HEK293 (cell line): ENCODE data around the gene DGKB.

ENCODE experiments used
- CTCF ChIA-PET: fragments of 350-600 bp; formaldehyde crosslinking; extraction: SDS; loops from one replicate; lab custom pipeline; 2021; ENCODE audit warnings: antibody characterized with exemption; lab: Yijun Ruan, JAX
- POLR2A ChIA-PET: fragments of 300-600 bp; formaldehyde crosslinking; extraction: SDS; loops from one replicate; lab custom pipeline; 2020; ENCODE audit warnings: antibody characterized with exemption, inconsistent platforms; lab: Yijun Ruan, JAX
- H3K27ac ChIP-seq: fragments of 200-500 bp; sonication (Bioruptor generic); 2 replicates; pipeline ENCODE4 v1.5.1; 2014; ENCODE audit warnings: low read depth, low read length, control low read depth, inconsistent platforms; ENCODE audit errors: extremely low read depth
- H3K36me3 ChIP-seq, 2 experiments: fragments of 200-500 bp in 1 of 2; sonication (Bioruptor generic) in 1 of 2; 1 replicate in 1 of 2; 2 replicates in 1 of 2; pipeline ENCODE4 v1.5.1; 2014 to 2017; ENCODE audit warnings: inconsistent platforms in 2 of 2, low read length in 2 of 2; ENCODE audit not compliant: control insufficient read depth in 2 of 2, insufficient read depth in 1 of 2
- H3K4me1 ChIP-seq: fragments of 200-500 bp; sonication (Bioruptor generic); 2 replicates; pipeline ENCODE4 v1.5.1; 2014; ENCODE audit warnings: mild to moderate bottlenecking, low read length, inconsistent platforms; ENCODE audit not compliant: control insufficient read depth, insufficient read depth
- H3K4me3 ChIP-seq: 2 replicates; pipeline ENCODE4 v1.5.1; 2011; ENCODE audit warnings: low read depth, mild to moderate bottlenecking, control low read depth, low read length, moderate library complexity
- H3K9me3 ChIP-seq: fragments of 200-500 bp; sonication (Bioruptor generic); 2 replicates; pipeline ENCODE4 v1.5.1; 2014; ENCODE audit warnings: low read depth, low read length, inconsistent platforms; ENCODE audit not compliant: control insufficient read depth, insufficient read depth
- CTCF ChIP-seq: fragments of 450-650 bp; formaldehyde crosslinking; IDR thresholded peaks from 2 replicates; pipeline ENCODE4 v1.5.1; 2016; ENCODE audit warnings: missing biosample characterization, missing genetic modification characterization
- KLF17 ChIP-seq: fragments of 450-650 bp; formaldehyde crosslinking; IDR thresholded peaks from 2 replicates; pipeline ENCODE4 v1.5.1; 2016; ENCODE audit warnings: missing biosample characterization, missing genetic modification characterization
- MZF1 ChIP-seq: fragments of 450-650 bp; formaldehyde crosslinking; IDR thresholded peaks from 2 replicates; pipeline ENCODE4 v1.5.1; 2017; ENCODE audit warnings: missing biosample characterization, missing genetic modification characterization, borderline replicate concordance
- YY1 ChIP-seq: fragments of 450-650 bp; formaldehyde crosslinking; IDR thresholded peaks from 2 replicates; pipeline ENCODE4 v1.5.1; 2018; ENCODE audit warnings: missing biosample characterization, missing genetic modification characterization
- ZBTB10 ChIP-seq: fragments of 450-650 bp; formaldehyde crosslinking; IDR thresholded peaks from 2 replicates; pipeline ENCODE4 v1.5.1; 2016; ENCODE audit warnings: missing biosample characterization, missing genetic modification characterization
- ZNF112 ChIP-seq: fragments of 450-650 bp; formaldehyde crosslinking; IDR thresholded peaks from 2 replicates; pipeline ENCODE4 v1.5.0; 2017; ENCODE audit warnings: missing biosample characterization, missing genetic modification characterization
- ZNF132 ChIP-seq: fragments of 450-650 bp; formaldehyde crosslinking; IDR thresholded peaks from 2 replicates; pipeline ENCODE4 v1.5.1; 2017; ENCODE audit warnings: missing biosample characterization, missing genetic modification characterization, borderline replicate concordance
- ZNF169 ChIP-seq: fragments of 450-650 bp; formaldehyde crosslinking; IDR thresholded peaks from 2 replicates; pipeline ENCODE4 v1.5.1; 2016; ENCODE audit warnings: missing biosample characterization, missing genetic modification characterization
- ZNF202 ChIP-seq: fragments of 450-650 bp; formaldehyde crosslinking; IDR thresholded peaks from 2 replicates; pipeline ENCODE4 v1.5.1; 2016; ENCODE audit warnings: missing biosample characterization, missing genetic modification characterization, borderline replicate concordance
- ZNF274 ChIP-seq, 2 experiments: fragments of 200-500 bp in 1 of 2; fragments of 450-650 bp in 1 of 2; sonication (Bioruptor generic) in 1 of 2; formaldehyde crosslinking in 1 of 2; IDR thresholded peaks; 2 replicates each; pipeline versions ENCODE4 v1.5.1 to v1.6.1; 2014 to 2016; ENCODE audit warnings: borderline replicate concordance in 1 of 2, inconsistent platforms in 1 of 2, low read length in 1 of 2, missing biosample characterization in 1 of 2, missing genetic modification characterization in 1 of 2
- ZNF280C ChIP-seq: fragments of 450-650 bp; formaldehyde crosslinking; IDR thresholded peaks from 2 replicates; pipeline ENCODE4 v1.5.1; 2016; ENCODE audit warnings: missing biosample characterization, missing genetic modification characterization
- ZNF37A ChIP-seq: fragments of 450-650 bp; IDR thresholded peaks from 2 replicates; pipeline ENCODE4 v1.5.1; 2018; ENCODE audit warnings: missing biosample characterization, missing genetic modification characterization
- ZNF549 ChIP-seq: fragments of 450-650 bp; IDR thresholded peaks from 2 replicates; pipeline ENCODE4 v1.5.1; 2018; ENCODE audit warnings: missing biosample characterization, missing genetic modification characterization, mild to moderate bottlenecking, inconsistent platforms, moderate library complexity
- ZNF843 ChIP-seq: fragments of 450-650 bp; formaldehyde crosslinking; IDR thresholded peaks from 2 replicates; pipeline ENCODE4 v1.5.1; 2016; ENCODE audit warnings: missing biosample characterization, missing genetic modification characterization
- ZSCAN4 ChIP-seq: fragments of 450-650 bp; formaldehyde crosslinking; IDR thresholded peaks from 2 replicates; pipeline ENCODE4 v1.5.1; 2017; ENCODE audit warnings: missing biosample characterization, missing genetic modification characterization
- ZSCAN5A ChIP-seq: fragments of 450-650 bp; formaldehyde crosslinking; IDR thresholded peaks from 2 replicates; pipeline ENCODE4 v1.5.1; 2016; ENCODE audit warnings: missing biosample characterization, missing genetic modification characterization

Gene DGKB

GRCh38 chr7:14622559-14622958, 280.0 kb downstream of the DGKB start:
- H3K9me3 ChIP-seq: no peaks in the 10 kb centered on the region
- no peaks in the 10 kb centered on the region for H3K36me3 ChIP-seq
- CTCF ChIA-PET: no interaction called here

More at GRCh38 chr7:14622559-14622958, 280.0 kb downstream of the DGKB start:
- no peak for TF ChIP-seq ZNF169 (tag by site-specific recombination)
- no peak for TF ChIP-seq YY1 (tag by site-specific recombination)
- TF ChIP-seq KLF17: no peak
- no peak for TF ChIP-seq ZNF37A
- TF ChIP-seq ZNF202 (tag by site-specific recombination): no peak
- no peak for TF ChIP-seq ZNF280C (tag by site-specific recombination)
- TF ChIP-seq ZSCAN5A (tag by site-specific recombination): no peak
- no peak for TF ChIP-seq MZF1
- no peak for TF ChIP-seq ZNF549
- TF ChIP-seq ZBTB10 (tag by site-specific recombination): no peak
- no peak for TF ChIP-seq ZNF112 (tag by site-specific recombination)
- TF ChIP-seq ZSCAN4 (tag by site-specific recombination): no peak
- no peak for TF ChIP-seq ZNF132
- TF ChIP-seq ZNF843 (tag by site-specific recombination): no peak
- no peak for TF ChIP-seq ZNF274 (IDR thresholded peaks at IDR 0.05; ENCODE audit: low read length)
- TF ChIP-seq ZNF274 (tag by site-specific recombination; IDR thresholded peaks at IDR 0.05; ENCODE audit: borderline replicate concordance): no peak
- no peak for TF ChIP-seq CTCF (tag by site-specific recombination)
- TF ChIP-seq, all 188 proteins: peak for 0
- Histone ChIP-seq H3K27ac (no peak overlapping the region), H3K4me3 (no peak overlapping the region), H3K4me1 (no peaks in the 10 kb centered on the region)
- POLR2A ChIA-PET: no interaction called here
